Liver (tissue), 9 donors: Measurements from ENCODE around the gene MTO1. TPM values are rescaled to one million over a fixed set of nuclear protein-coding genes. Genes with fewer than 3 reads are reported as not detected.

Source experiments
- DNase-seq: peaks from one replicate; pipeline ENCODE4 v3.0.0-alpha.2; 2017; ENCODE audit warnings: low spot score
- H3K27ac ChIP-seq, 2 donors: one replicate each; pipeline ENCODE4 v1.7.0; 2013; ENCODE audit warnings: inconsistent platforms in 2 of 2, low read length in 2 of 2, control low read depth in 1 of 2, low read depth in 1 of 2, mild to moderate bottlenecking in 1 of 2
- H3K27me3 ChIP-seq, 4 donors: one replicate each; pipeline versions ENCODE4 v1.6.1 to v1.7.0; 2013; ENCODE audit warnings: low read length in 3 of 4, inconsistent platforms in 1 of 4, mild to moderate bottlenecking in 1 of 4, moderate library complexity in 1 of 4; ENCODE audit not compliant: control insufficient read depth in 4 of 4, insufficient read depth in 4 of 4
- H3K36me3 ChIP-seq, 4 donors: one replicate each; pipeline versions ENCODE4 v1.6.1 to v1.7.0; 2013; ENCODE audit warnings: low read length in 3 of 4, mild to moderate bottlenecking in 3 of 4, low read depth in 1 of 4, moderate library complexity in 1 of 4; ENCODE audit not compliant: control insufficient read depth in 4 of 4, insufficient read depth in 3 of 4
- H3K4me1 ChIP-seq, 4 donors: one replicate each; pipeline versions ENCODE4 v1.6.1 to v1.7.0; 2013; ENCODE audit warnings: low read length in 3 of 4, mild to moderate bottlenecking in 3 of 4, moderate library complexity in 1 of 4; ENCODE audit not compliant: control insufficient read depth in 4 of 4, insufficient read depth in 4 of 4
- H3K4me3 ChIP-seq, 3 donors: one replicate each; pipeline versions ENCODE4 v1.6.1 to v1.7.0; 2013; ENCODE audit warnings: low read length in 3 of 3, control low read depth in 1 of 3, low read depth in 1 of 3, mild to moderate bottlenecking in 1 of 3
- H3K9ac ChIP-seq, 2 donors: one replicate each; pipeline ENCODE4 v1.7.0; 2013; ENCODE audit warnings: low read length in 2 of 2, mild to moderate bottlenecking in 2 of 2, moderate library complexity in 2 of 2, control low read depth in 1 of 2, low read depth in 1 of 2
- H3K9me3 ChIP-seq, 4 donors: one replicate each; pipeline versions ENCODE4 v1.6.1 to v1.7.0; 2013; ENCODE audit warnings: low read length in 3 of 4; ENCODE audit not compliant: control insufficient read depth in 4 of 4
- FOXA1 ChIP-seq: IDR thresholded peaks from 2 replicates; pipeline ENCODE4 v1.6.1; 2016; ENCODE audit warnings: antibody characterized with exemption
- HNF4A ChIP-seq, 2 donors: conservative IDR thresholded peaks; 2 replicates each; pipeline ENCODE4 v1.6.1; 2016; ENCODE audit warnings: antibody characterized with exemption in 2 of 2, mild to moderate bottlenecking in 2 of 2
- HNF4G ChIP-seq: IDR thresholded peaks from 2 replicates; pipeline ENCODE4 v1.6.1; 2016; ENCODE audit warnings: antibody characterized with exemption
- JUND ChIP-seq, 2 donors: IDR thresholded peaks; 2 replicates each; pipeline ENCODE4 v1.6.1; 2016; ENCODE audit warnings: antibody characterized with exemption in 2 of 2
- RAD21 ChIP-seq, 2 donors: IDR thresholded peaks; 2 replicates each; pipeline ENCODE4 v1.6.1; 2016; ENCODE audit warnings: antibody characterized with exemption in 2 of 2, mild to moderate bottlenecking in 2 of 2
- SP1 ChIP-seq: IDR thresholded peaks from 2 replicates; pipeline ENCODE4 v1.6.1; 2018; ENCODE audit warnings: antibody characterized with exemption, mild to moderate bottlenecking
- TAF1 ChIP-seq: conservative IDR thresholded peaks from 2 replicates; pipeline ENCODE4 v1.6.1; 2016; ENCODE audit warnings: antibody characterized with exemption, mild to moderate bottlenecking
- WGBS: extraction: QIAGEN DNeasy Blood & Tissue Kit; methylation state at CpG from one replicate; pipeline ENCODE4 v1.1.7; 2013; 5-methylcytosine and 5-hydroxymethylcytosine counted together
- polyA plus RNA-seq, 2 donors: library from polyadenylated mRNA; stranded (reverse) in 1 of 2; unstranded in 1 of 2; fragments of 200-250 nt in 1 of 2; fragments of >200 nt in 1 of 2; fragmentation: Nextera tagmentation in 1 of 2; extraction: Ambion mirVana in 1 of 2; gene quantifications; one replicate each; pipeline versions ENCODE4 v1.2.1 to v1.2.3, GENCODE V29; 2013 to 2015
- total RNA-seq, 2 donors: library from RNA; depleted of rRNA; stranded (reverse); fragments of >200 nt; gene quantifications; one replicate each; pipeline ENCODE4 v1.2.3, GENCODE V29; 2014
- TF ChIP-seq, protein P1 (sequence below): IDR thresholded peaks from 2 replicates; pipeline ENCODE4 v1.6.1; 2016; ENCODE audit warnings: antibody characterized with exemption, mild to moderate bottlenecking
- TF ChIP-seq, protein P2 (sequence below): fragments of 150-350 bp; IDR thresholded peaks from 2 replicates; pipeline ENCODE4 v1.5.1; 2017; ENCODE audit warnings: improper control_type of control experiment, low read depth, low read length; ENCODE audit not compliant: missing input control
- TF ChIP-seq, protein P3 (sequence below): IDR thresholded peaks from 2 replicates; pipeline ENCODE4 v1.6.1; 2016; ENCODE audit warnings: antibody characterized with exemption
- TF ChIP-seq, protein P4 (sequence below): IDR thresholded peaks from 2 replicates; pipeline ENCODE4 v1.6.1; 2016; ENCODE audit warnings: antibody characterized with exemption
- donor health status: healthy.
- donor health status: healthy.
- donor health status: healthy.
- donor health status: healthy.
- donor health status: healthy.

MTO1 gene
- total and polyA plus RNA-seq, 4 donors: 12.9 to 64.4 (median 20.6) TPM

DNA sequence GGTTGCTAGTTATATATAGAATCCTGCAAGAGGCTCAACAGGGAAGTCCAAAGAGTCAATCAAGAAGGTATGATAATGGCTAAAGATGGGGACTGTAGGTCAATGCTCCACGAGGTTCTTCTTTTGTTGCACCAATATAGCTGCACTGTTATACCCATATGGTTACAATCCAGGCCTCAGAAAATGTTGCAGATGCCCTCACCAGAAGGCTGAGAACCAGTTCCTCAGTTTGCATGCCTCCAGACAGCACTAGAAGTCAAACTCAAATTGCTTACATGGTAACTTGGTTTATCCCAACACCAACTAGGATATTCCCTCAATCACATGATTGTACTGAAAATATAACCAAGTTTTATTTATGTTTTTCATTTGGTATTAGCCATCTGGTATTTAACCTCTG, 47.2 kb downstream of the MTO1 start:
- TF ChIP-seq, protein P1, sequence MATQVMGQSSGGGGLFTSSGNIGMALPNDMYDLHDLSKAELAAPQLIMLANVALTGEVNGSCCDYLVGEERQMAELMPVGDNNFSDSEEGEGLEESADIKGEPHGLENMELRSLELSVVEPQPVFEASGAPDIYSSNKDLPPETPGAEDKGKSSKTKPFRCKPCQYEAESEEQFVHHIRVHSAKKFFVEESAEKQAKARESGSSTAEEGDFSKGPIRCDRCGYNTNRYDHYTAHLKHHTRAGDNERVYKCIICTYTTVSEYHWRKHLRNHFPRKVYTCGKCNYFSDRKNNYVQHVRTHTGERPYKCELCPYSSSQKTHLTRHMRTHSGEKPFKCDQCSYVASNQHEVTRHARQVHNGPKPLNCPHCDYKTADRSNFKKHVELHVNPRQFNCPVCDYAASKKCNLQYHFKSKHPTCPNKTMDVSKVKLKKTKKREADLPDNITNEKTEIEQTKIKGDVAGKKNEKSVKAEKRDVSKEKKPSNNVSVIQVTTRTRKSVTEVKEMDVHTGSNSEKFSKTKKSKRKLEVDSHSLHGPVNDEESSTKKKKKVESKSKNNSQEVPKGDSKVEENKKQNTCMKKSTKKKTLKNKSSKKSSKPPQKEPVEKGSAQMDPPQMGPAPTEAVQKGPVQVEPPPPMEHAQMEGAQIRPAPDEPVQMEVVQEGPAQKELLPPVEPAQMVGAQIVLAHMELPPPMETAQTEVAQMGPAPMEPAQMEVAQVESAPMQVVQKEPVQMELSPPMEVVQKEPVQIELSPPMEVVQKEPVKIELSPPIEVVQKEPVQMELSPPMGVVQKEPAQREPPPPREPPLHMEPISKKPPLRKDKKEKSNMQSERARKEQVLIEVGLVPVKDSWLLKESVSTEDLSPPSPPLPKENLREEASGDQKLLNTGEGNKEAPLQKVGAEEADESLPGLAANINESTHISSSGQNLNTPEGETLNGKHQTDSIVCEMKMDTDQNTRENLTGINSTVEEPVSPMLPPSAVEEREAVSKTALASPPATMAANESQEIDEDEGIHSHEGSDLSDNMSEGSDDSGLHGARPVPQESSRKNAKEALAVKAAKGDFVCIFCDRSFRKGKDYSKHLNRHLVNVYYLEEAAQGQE: no peak
- no peak for TF ChIP-seq HNF4G
- TF ChIP-seq, protein P2, sequence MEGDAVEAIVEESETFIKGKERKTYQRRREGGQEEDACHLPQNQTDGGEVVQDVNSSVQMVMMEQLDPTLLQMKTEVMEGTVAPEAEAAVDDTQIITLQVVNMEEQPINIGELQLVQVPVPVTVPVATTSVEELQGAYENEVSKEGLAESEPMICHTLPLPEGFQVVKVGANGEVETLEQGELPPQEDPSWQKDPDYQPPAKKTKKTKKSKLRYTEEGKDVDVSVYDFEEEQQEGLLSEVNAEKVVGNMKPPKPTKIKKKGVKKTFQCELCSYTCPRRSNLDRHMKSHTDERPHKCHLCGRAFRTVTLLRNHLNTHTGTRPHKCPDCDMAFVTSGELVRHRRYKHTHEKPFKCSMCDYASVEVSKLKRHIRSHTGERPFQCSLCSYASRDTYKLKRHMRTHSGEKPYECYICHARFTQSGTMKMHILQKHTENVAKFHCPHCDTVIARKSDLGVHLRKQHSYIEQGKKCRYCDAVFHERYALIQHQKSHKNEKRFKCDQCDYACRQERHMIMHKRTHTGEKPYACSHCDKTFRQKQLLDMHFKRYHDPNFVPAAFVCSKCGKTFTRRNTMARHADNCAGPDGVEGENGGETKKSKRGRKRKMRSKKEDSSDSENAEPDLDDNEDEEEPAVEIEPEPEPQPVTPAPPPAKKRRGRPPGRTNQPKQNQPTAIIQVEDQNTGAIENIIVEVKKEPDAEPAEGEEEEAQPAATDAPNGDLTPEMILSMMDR: no peak
- TF ChIP-seq, protein P3, sequence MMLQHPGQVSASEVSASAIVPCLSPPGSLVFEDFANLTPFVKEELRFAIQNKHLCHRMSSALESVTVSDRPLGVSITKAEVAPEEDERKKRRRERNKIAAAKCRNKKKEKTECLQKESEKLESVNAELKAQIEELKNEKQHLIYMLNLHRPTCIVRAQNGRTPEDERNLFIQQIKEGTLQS: no peak
- TF ChIP-seq SP1: no peak
- TF ChIP-seq, protein P4, sequence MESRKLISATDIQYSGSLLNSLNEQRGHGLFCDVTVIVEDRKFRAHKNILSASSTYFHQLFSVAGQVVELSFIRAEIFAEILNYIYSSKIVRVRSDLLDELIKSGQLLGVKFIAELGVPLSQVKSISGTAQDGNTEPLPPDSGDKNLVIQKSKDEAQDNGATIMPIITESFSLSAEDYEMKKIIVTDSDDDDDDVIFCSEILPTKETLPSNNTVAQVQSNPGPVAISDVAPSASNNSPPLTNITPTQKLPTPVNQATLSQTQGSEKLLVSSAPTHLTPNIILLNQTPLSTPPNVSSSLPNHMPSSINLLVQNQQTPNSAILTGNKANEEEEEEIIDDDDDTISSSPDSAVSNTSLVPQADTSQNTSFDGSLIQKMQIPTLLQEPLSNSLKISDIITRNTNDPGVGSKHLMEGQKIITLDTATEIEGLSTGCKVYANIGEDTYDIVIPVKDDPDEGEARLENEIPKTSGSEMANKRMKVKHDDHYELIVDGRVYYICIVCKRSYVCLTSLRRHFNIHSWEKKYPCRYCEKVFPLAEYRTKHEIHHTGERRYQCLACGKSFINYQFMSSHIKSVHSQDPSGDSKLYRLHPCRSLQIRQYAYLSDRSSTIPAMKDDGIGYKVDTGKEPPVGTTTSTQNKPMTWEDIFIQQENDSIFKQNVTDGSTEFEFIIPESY: no peak
- TF ChIP-seq FOXA1: no peak
- TF ChIP-seq TAF1: no peak
- no peak for TF ChIP-seq HNF4A (conservative IDR thresholded peaks at IDR 0.05)
- 66% methylated on average over 1 of the region's 1 CpG for WGBS
- H3K4me1 ChIP-seq: peaks cover 0 to 2% (median 0%) of the 10 kb centered on the region in 4 donors
- no peak overlapping the region for H3K27ac ChIP-seq
- no peak overlapping the region for H3K4me3 ChIP-seq
- no peaks in the 10 kb centered on the region for H3K9me3 ChIP-seq
- H3K36me3 ChIP-seq: peaks cover 0 to 6% (median 1%) of the 10 kb centered on the region in 4 donors
- H3K9ac ChIP-seq: no peak overlapping the region
- no peaks in the 10 kb centered on the region for H3K27me3 ChIP-seq
- DNase-seq: no peak

DNA sequence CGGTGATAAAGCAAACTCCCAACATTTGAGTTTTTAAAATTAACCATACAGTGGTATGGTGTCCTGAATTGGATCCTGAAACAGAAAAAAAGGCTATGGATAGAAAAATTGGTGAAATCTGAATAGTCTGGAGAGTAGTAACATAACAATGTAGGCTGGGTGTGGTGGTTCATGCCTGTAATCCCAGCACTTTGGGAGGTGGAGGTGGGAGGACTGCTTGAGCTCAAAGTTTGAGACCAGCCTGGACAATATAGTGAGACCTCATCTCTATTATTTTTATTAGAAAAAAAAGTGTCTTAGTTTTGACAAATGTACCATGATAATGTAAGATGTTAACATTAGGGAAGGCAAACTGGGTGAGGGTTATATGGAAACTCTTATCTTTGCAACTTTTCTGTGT, 48.3 kb downstream of the MTO1 start:
- 71% methylated on average over 1 of the region's 1 CpG for WGBS

DNA sequence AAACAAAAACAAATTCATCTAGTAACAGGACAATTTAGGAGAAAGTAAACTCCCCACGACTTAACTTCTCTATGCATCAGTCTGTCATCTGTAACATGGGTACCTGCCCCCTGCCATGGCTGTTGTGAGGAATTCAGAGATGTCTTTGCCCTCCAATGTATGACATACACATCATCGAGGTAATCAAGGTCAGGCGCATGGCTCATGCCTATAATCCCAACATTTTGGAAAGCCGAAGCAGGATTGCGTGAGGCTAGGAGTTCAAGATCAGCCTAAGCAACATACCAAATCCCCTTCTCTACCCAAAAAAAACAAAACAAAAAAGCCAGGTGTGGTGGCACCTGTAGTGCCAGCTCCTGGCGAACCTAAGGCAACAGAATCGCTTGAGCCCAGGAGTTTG, 50.3 kb downstream of the MTO1 start:
- peaks cover under 1 to 22% (median 19%) of the 10 kb centered on the region in 4 donors for H3K36me3 ChIP-seq
- no peaks in the 10 kb centered on the region for H3K9me3 ChIP-seq
- H3K27me3 ChIP-seq: no peaks in the 10 kb centered on the region
- TF ChIP-seq JUND (IDR thresholded peaks at IDR 0.05): no peak
- TF ChIP-seq RAD21 (IDR thresholded peaks at IDR 0.05): no peak
- TF ChIP-seq, protein P4: no peak
- no peak overlapping the region for H3K9ac ChIP-seq
- no peak overlapping the region for H3K4me3 ChIP-seq
- no peak for DNase-seq
- peaks cover 2 to 7% (median 3%) of the 10 kb centered on the region in 4 donors for H3K4me1 ChIP-seq
- H3K27ac ChIP-seq: no peak overlapping the region
- 91% methylated on average over 7 of the region's 7 CpGs for WGBS

More for the DNA sequence above, 48.3 kb downstream of the MTO1 start:
- Histone ChIP-seq H3K9ac (no peak overlapping the region), H3K9me3 (no peaks in the 10 kb centered on the region), H3K27me3 (no peaks in the 10 kb centered on the region), H3K4me1 (peaks cover 0 to 2% (median 0%) of the 10 kb centered on the region in 4 donors), H3K36me3 (peaks cover 0 to 5% (median under 1%) of the 10 kb centered on the region in 4 donors), H3K27ac (no peak overlapping the region), H3K4me3 (no peak overlapping the region)
- DNase-seq: no peak
- TF ChIP-seq TAF1 (no peak), HNF4G (no peak)
